HCT116 (cell line): Measurements from ENCODE around the gene ZFAND6. TPM values are rescaled to one million over a fixed set of nuclear protein-coding genes. Genes with fewer than 3 reads are reported as not detected.

Experiments used
- ATAC-seq: fragments of 200-7000 bp; cut with Tn5 transposase; 2 replicates; pipeline ENCODE4 v1.9.1; 2020; ENCODE audit warnings: mild to moderate bottlenecking, moderate library complexity
- BruUV-seq: library from RNA; stranded (reverse); fragments of 400-500 nt; replicated peaks from 2 replicates; lab custom pipeline; 2021; lab: Mats Ljungman, UMichigan
- CTCF ChIA-PET: fragments of 300-600 bp; sonication (Branson Sonifier 250); formaldehyde crosslinking; loops from one replicate; lab custom pipeline; 2021; ENCODE audit warnings: antibody characterized with exemption; lab: Charles Lee
- POLR2A ChIA-PET: fragments of 300-600, 350-600 bp; sonication (Branson Sonifier 250); formaldehyde crosslinking; loops from one replicate; lab custom pipeline; 2021; ENCODE audit warnings: antibody characterized with exemption; lab: Charles Lee
- RAD21 ChIA-PET, 2 experiments: fragments of 300-600 bp; sonication (Branson Sonifier 250); formaldehyde crosslinking; loops; one replicate each; lab custom pipeline; 2023; ENCODE audit warnings: low total read pairs in 2 of 2; ENCODE audit not compliant: uncharacterized antibody in 2 of 2, unreplicated experiment in 2 of 2, low non-redundant PET in 1 of 2; lab: Charles Lee
- DNase-seq: peaks from one replicate; pipeline ENCODE4 v3.0.0-alpha.2; 2010; ENCODE audit warnings: low read depth, low spot score
- H2AFZ ChIP-seq: fragments of 200-600 bp; shearing (Covaris generic), sonication (generic); 2 replicates; pipeline ENCODE4 v1.6.1; 2017; ENCODE audit warnings: low read depth, mixed run types, mixed read lengths, antibody characterized with exemption, low read length; ENCODE audit not compliant: poor library complexity, severe bottlenecking
- H3K27ac ChIP-seq: 2 replicates; pipeline ENCODE4 v1.5.1; 2012; ENCODE audit warnings: low read depth, low read length
- H3K27me3 ChIP-seq: fragments of 200-600 bp; sonication (generic); 2 replicates; pipeline ENCODE4 v1.6.1; 2016; ENCODE audit warnings: mixed run types, low read length, mixed read lengths; ENCODE audit not compliant: insufficient read depth
- H3K36me3 ChIP-seq, 2 experiments: fragments of 200-500 bp in 1 of 2; fragments of 200-600 bp in 1 of 2; sonication (Bioruptor generic) in 1 of 2; sonication (generic) in 1 of 2; 2 replicates each; pipeline versions ENCODE4 v1.5.1 to v1.6.1; 2014 to 2016; ENCODE audit warnings: low read length in 2 of 2, inconsistent platforms in 1 of 2, mixed read lengths in 1 of 2, mixed run types in 1 of 2; ENCODE audit not compliant: insufficient read depth in 2 of 2, control insufficient read depth in 1 of 2
- H3K4me1 ChIP-seq, 2 experiments: fragments of 200-600 bp in 1 of 2; sonication (generic) in 1 of 2; 2 replicates each; pipeline versions ENCODE4 v1.5.1 to v1.6.1; 2012 to 2017; ENCODE audit warnings: low read length in 2 of 2, inconsistent platforms in 1 of 2, mild to moderate bottlenecking in 1 of 2, mixed read lengths in 1 of 2, mixed run types in 1 of 2, moderate library complexity in 1 of 2; ENCODE audit not compliant: insufficient read depth in 2 of 2, control insufficient read depth in 1 of 2
- H3K4me2 ChIP-seq: fragments of 200-600 bp; sonication (generic); 2 replicates; pipeline ENCODE4 v1.6.1; 2017; ENCODE audit warnings: mixed run types, low read length, mixed read lengths
- H3K4me3 ChIP-seq, 2 experiments: fragments of 200-600 bp in 1 of 2; sonication (generic) in 1 of 2; replicated peaks in 1 of 2; 2 replicates each; pipeline ENCODE4 v1.5.1; 2011 to 2016; ENCODE audit warnings: low read length in 2 of 2, control low read depth in 1 of 2, low read depth in 1 of 2, mild to moderate bottlenecking in 1 of 2, mixed read lengths in 1 of 2, mixed run types in 1 of 2
- H3K79me2 ChIP-seq: fragments of 200-600 bp; sonication (generic); 2 replicates; pipeline ENCODE4 v1.6.1; 2017; ENCODE audit warnings: mild to moderate bottlenecking, mixed run types, low read length, moderate library complexity, mixed read lengths; ENCODE audit not compliant: insufficient read depth
- H3K9ac ChIP-seq: fragments of 200-600 bp; sonication (generic); 2 replicates; pipeline ENCODE4 v1.6.1; 2016; ENCODE audit warnings: low read length, mixed read lengths
- H3K9me2 ChIP-seq: fragments of 200-600 bp; sonication (generic), shearing (Covaris generic); 2 replicates; pipeline ENCODE4 v1.6.1; 2017; ENCODE audit warnings: mixed run types, mild to moderate bottlenecking, moderate library complexity; ENCODE audit not compliant: insufficient read depth
- H3K9me3 ChIP-seq, 2 experiments: fragments of 200-500 bp in 1 of 2; fragments of 200-600 bp in 1 of 2; sonication (Bioruptor generic) in 1 of 2; sonication (generic) in 1 of 2; 2 replicates each; pipeline ENCODE4 v1.6.1; 2014 to 2017; ENCODE audit warnings: low read length in 2 of 2, mixed read lengths in 2 of 2, inconsistent platforms in 1 of 2, low read depth in 1 of 2, mild to moderate bottlenecking in 1 of 2, mixed run types in 1 of 2, moderate library complexity in 1 of 2; ENCODE audit not compliant: control insufficient read depth in 1 of 2, insufficient read depth in 1 of 2
- H4K20me1 ChIP-seq: fragments of 200-600 bp; sonication (generic), shearing (Covaris generic); 2 replicates; pipeline ENCODE4 v1.6.1; 2017; ENCODE audit warnings: mixed run types, mild to moderate bottlenecking, moderate library complexity; ENCODE audit not compliant: insufficient read depth
- CBX3 ChIP-seq: IDR thresholded peaks from 2 replicates; pipeline ENCODE4 v1.6.1; 2012; ENCODE audit warnings: low read depth
- ELF1 ChIP-seq: IDR thresholded peaks from 2 replicates; pipeline ENCODE4 v1.6.1; 2012; ENCODE audit warnings: low read depth, borderline replicate concordance
- EZH2 ChIP-seq: fragments of 200-600 bp; sonication (generic); IDR thresholded peaks from 2 replicates; pipeline ENCODE4 v1.6.1; 2017; ENCODE audit warnings: antibody characterized with exemption, mixed run types
- EZH2phosphoT487 ChIP-seq: fragments of 200-600 bp; IDR thresholded peaks from 2 replicates; pipeline ENCODE4 v1.6.1; 2018; ENCODE audit warnings: antibody characterized with exemption, borderline replicate concordance
- POLR2AphosphoS5 ChIP-seq: IDR thresholded peaks from 2 replicates; pipeline ENCODE4 v1.6.1; 2011; ENCODE audit warnings: mild to moderate bottlenecking, low read depth, low read length, moderate library complexity
- REST ChIP-seq: IDR thresholded peaks from 2 replicates; pipeline ENCODE4 v1.6.1; 2012; ENCODE audit warnings: low read depth
- SP1 ChIP-seq: IDR thresholded peaks from 2 replicates; pipeline ENCODE4 v1.6.1; 2012; ENCODE audit warnings: low read depth
- ZNF274 ChIP-seq: fragments of 200-500 bp; sonication (Bioruptor generic); IDR thresholded peaks from 2 replicates; pipeline ENCODE4 v1.6.1; 2014; ENCODE audit warnings: mild to moderate bottlenecking, low read depth, low read length, inconsistent platforms
- intact Hi-C: fragments of 100-400 bp; cut with micrococcal nuclease; formaldehyde crosslinking; loops from 2 replicates; pipeline ENCODE4 v1.10.0; 2022
- total RNA-seq: library from RNA; stranded (reverse); gene quantifications from one replicate; pipeline ENCODE4 v1.2.1, GENCODE V29; 2021; ENCODE audit not compliant: unreplicated experiment
- TF ChIP-seq, protein P1 (sequence below): IDR thresholded peaks from 2 replicates; pipeline ENCODE4 v1.6.1; 2012

ZFAND6 gene
- total RNA-seq, 1 experiment from 2014 or later, result 51.3 TPM

GRCh38 chr15:80182611-80183261, 123.3 kb downstream of the ZFAND6 start:
- no peak overlapping the region for H2AFZ ChIP-seq
- POLR2A ChIA-PET, result no interaction called here
- RAD21 ChIA-PET, result no interaction called here
- CTCF ChIA-PET, result no interaction called here
- H3K9me3 ChIP-seq, result no peaks in the 10 kb centered on the region
- no peak overlapping the region for H3K4me2 ChIP-seq
- H3K4me1 ChIP-seq, result peaks cover 0 to 10% of the 10 kb centered on the region in 2 experiments; a peak in 2 of 4 replicates
- TF ChIP-seq POLR2AphosphoS5, result no peak
- no peak for TF ChIP-seq ZNF274
- no peak for TF ChIP-seq ELF1
- TF ChIP-seq SP1, result no peak
- TF ChIP-seq EZH2, result no peak
- TF ChIP-seq REST, result no peak
- TF ChIP-seq CBX3, result no peak
- no peak for TF ChIP-seq EZH2phosphoT487
- TF ChIP-seq, protein P1, sequence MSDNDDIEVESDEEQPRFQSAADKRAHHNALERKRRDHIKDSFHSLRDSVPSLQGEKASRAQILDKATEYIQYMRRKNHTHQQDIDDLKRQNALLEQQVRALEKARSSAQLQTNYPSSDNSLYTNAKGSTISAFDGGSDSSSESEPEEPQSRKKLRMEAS, result no peak
- H3K9ac ChIP-seq, result no peak overlapping the region
- H3K27ac ChIP-seq, result no peak overlapping the region
- no peak overlapping the region for H3K4me3 ChIP-seq
- intact Hi-C loops, result no loop called here
- BruUV-seq, result no TSS peak
- no peaks in the 10 kb centered on the region for H3K27me3 ChIP-seq
- no peaks in the 10 kb centered on the region for H3K79me2 ChIP-seq
- DNase-seq, result no peak
- no peaks in the 10 kb centered on the region for H4K20me1 ChIP-seq
- no peaks in the 10 kb centered on the region for H3K9me2 ChIP-seq
- no peak for ATAC-seq
- peaks cover 0 to 2% of the 10 kb centered on the region in 2 experiments; a peak in 1 of 4 replicates for H3K36me3 ChIP-seq
